GM18951 (cell line): ENCODE measurements around the gene NMNAT1.

Experiments used
- POLR2A ChIP-seq: IDR thresholded peaks from 4 replicates; pipeline ENCODE4 v1.6.1; 2011; ENCODE audit warnings: mild to moderate bottlenecking; ENCODE audit not compliant: insufficient read length, insufficient read depth; ENCODE audit errors: extremely low read depth
- in situ Hi-C: fragments of 300-500 bp; cut with MboI; formaldehyde crosslinking; loops from one replicate; pipeline ENCODE4 v1.12.0; 2022; ENCODE audit warnings: low sequenced_read_pairs, mixed read lengths, inconsistent platforms; ENCODE audit not compliant: unreplicated experiment

The NMNAT1 gene

DNA sequence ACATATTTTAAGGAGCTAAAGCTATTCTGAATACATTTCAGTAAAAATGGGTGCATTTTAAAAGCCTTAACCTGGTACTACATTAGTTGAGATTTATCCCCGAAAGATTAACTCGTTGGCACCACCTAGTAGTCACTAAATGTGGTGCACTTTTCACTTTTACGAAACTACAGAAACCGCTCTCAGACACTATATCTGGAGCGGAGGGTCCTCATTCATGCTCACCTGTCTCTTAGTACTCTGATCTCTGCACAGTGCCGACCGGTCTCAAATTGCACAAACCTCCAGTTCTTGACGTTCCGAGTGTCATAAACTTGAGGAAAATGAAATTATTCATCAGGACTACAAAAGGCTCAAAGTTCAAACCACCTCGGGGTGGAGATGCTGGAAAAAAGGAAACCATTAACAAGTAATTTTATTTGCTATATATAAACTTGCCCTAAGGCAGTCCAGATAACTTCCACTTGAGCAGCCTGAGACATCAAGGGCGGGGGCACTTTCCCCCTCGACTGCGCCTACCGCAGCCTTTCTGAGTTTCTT lies 806 bp upstream of the NMNAT1 start:
- no peak for TF ChIP-seq POLR2A
- in situ Hi-C loops, result loop anchor here (10.0 kb wide), 1 partner anchor 58 kb away; no protein-coding TSS in a partner anchor

DNA sequence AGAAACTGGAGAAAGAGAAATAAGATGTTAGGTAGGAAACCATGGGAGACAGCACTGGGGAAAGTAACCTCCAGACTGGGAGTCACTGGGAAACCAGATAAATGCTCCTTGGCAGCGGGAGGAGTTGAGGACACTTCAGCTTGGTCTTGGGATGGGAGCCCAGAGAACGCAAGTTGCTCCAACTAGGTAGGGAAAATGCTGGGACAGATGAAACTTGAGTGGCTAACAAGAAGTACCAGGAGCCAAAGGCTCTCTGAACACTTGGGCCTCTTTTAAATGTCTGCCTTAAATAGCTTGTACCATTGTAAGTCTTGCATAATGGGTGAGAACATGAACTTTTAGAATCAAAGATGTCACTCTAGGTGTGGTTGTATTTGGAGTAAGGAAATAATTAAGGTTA lies 3.0 kb downstream of the NMNAT1 start:
- no peak for TF ChIP-seq POLR2A
- in situ Hi-C loops, result loop anchor here (10.0 kb wide), 1 partner anchor 62 kb away; no protein-coding TSS in a partner anchor

DNA sequence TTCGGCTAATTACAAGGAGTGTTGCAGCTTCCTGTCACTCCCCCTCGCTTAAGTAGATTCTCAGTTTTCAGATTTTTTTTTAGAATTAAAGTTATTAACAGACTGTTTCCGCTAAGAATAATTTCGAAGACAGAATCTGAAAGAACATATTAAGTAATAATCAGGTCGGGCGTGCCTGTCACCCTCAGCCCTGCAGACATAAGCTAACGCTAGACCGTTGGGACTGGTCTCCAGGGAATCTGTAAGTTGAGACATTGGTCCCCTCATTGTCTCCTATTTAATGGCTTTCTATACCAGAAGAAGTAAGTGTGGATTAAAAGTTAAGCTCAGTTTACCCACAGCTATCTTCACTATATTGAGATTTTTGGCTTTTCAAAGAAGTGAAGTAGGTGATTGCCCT lies 14.5 kb downstream of the NMNAT1 start:
- in situ Hi-C loops, result no loop called here
- no peak for TF ChIP-seq POLR2A

DNA sequence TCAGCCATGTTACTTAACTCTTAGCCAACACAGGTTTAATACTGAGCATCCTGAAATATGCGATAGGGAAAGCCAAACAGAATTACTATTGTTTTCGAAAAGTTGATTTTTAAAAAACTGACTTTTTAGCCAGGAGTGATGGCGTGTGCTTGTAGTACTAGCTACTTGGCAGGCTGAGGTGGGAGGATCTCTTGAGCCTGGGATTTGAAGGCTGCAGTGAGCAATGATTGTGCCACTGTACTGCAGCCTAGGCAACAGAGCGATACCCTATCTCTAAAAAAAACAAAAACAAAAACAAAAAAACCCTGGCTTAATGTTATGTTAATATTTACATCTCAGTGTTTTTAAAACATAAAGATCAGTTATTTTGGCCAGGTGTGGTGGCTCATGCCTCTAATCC lies 16.7 kb downstream of the NMNAT1 start:
- TF ChIP-seq POLR2A, result no peak
- in situ Hi-C loops, result no loop called here

DNA sequence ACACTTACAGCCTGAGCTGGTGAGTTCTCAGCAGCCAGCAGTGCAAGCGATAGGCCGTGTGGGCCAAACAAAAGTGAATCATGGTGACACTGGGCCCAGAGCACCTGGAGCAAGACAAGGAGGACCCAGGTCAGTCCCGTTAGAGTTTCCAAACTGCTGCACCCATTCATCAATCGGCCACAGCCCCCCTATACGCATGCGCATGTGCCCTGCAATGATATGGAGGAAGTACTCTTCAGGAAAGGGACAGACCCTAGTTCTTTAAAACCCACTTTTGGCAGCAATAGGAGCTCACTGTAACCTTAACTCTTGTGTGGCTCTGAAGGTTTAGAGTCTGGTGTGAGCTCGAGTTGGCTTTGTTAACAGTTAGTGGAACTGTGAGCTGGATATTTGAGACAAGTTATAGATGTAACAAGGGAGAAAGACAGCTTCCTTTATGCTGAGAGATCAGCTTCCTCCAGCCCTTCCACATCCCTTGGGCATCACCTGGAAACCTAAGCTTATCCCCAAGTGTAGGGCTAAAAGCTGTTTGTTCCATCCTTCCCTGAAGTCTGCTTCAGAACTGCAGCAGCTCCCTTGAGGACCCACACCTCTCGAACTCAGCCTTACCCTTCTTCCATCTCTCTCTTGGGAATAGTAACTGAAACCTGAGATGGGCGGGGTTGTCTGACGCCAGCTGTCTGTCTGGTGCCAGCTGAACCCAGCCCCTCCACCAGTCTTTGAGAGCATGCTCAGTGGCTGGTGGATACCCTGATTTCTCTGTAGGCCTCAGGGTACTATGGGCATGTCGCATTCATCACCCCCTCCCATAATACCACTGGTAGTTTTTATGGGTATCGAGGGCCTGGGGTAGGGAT lies 17.7 kb downstream of the NMNAT1 start:
- TF ChIP-seq POLR2A, result peak; percentile 32
- in situ Hi-C loops, result no loop called here

DNA sequence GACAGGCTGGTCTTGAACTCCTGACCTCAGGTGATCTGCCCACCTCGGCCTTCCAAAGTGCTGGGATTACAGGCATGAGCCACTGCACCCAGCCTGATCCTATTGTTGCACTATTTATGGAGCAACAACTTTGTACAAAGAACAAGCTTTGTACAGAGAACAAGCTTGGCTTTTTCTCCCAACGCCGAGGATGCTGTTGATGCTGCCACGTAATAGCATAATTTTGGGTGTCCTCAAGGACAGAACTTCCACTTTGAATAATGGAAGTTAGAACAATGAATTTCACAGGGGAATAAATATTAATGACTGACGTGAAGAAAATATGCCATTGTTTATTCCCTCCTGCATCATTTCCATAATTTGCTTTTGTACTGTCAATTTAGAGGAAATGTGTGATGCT lies 41.0 kb downstream of the NMNAT1 start:
- TF ChIP-seq POLR2A, result no peak
- in situ Hi-C loops, result no loop called here

DNA sequence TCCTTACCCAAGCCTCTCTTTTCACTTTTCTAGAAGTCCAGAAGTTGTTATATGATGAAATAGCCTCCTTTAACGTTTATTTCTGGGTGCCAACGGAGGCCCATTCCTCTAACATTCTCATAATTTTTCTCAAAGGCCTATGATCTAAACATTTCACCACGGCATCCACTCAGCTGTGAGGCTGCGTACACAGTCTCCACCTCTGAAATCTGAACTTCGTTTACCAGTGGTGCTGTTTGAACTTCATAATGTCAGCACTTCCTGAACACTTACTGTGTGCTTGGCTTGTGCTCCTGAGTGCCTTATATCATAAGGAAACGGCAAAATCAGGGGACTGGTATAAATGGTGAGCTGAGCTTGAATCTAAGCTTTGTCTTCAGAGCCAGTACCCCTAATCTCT lies 41.7 kb downstream of the NMNAT1 start:
- in situ Hi-C loops, result no loop called here
- TF ChIP-seq POLR2A, result no peak

DNA sequence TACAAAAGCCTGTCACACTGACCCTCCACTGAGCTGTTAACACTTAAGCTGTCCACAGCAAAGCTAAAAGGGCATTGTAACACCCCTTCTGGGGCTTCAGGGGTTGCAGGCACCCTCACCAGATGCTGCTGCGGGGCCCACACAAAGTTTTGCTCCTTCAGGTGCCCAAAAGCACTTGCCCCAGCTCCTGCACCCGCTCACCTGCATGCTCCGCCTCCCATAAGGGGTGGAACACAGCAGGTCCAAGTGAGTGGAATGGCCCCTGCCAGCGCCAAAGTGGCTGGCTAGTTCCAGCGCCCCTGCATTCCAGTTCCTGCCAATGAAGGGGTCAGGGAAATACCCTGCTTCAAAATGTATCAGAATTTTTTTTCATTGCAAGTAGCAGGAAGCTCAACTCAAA lies 46.5 kb downstream of the NMNAT1 start:
- TF ChIP-seq POLR2A, result no peak
- in situ Hi-C loops, result no loop called here

DNA sequence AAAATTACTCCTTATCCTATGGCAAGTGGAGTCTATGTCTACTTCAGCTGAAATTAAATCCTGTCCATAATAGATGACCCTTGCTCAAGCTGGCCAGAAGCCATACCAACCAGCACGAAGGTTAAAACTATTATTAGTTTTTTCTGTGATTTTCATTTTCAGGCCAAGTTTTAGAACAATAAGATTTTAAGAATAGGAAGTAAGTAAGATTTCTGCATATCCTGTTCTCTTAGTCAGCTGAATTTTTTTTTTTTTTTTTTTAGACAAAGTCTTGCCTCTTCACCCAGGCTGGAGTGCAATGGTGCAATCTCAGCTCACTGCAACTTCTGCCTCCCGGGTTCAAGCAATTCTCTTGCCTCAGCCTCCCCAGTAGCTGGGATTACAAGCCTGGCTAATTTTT lies 47.7 kb downstream of the NMNAT1 start:
- in situ Hi-C loops, result no loop called here
- TF ChIP-seq POLR2A, result no peak

DNA sequence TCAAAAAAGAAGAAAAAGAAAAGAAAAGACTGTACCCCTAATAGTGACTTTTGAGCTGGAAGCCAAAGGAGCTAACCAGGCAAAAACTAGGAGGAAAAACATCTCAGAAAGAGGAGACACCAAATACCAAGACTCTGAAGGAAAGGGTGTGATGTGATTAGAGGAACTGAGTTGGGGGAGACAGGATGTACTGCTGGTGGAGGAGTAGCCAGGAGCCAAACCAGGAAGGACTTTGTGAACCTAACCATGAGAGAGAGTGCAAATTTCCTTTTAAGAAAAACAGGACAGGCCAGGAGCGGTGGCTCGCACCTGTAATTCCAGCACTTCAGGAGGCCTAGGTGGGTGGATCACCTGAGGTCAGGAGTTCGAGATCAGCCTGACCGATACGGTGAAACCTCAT lies 49.6 kb downstream of the NMNAT1 start:
- no peak for TF ChIP-seq POLR2A
- in situ Hi-C loops, result no loop called here

DNA sequence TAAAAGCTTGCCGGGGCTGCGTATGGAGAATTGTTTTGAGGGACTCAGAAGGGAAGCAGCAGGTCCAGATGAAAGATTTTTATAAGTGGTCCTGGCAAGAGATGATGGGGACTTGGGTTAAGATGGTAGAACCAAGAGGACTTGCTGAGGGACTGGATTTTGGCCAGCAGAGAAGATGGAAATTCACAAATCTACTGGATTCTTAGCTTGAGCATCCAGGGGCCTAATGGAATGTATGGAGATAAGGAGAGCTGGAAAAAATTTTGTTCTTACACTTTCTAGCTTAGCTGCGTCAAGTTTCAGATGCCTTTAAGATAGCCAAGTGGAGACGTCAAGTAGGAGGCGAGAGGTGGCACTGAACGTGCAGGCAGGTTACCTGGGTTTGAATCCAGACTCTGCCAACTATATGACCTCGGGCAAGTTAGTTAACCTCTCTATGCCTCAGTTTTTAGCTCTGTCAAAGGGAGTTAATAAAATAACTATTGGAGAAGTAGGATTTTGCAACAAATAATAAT lies 50.3 kb downstream of the NMNAT1 start:
- TF ChIP-seq POLR2A, result no peak
- in situ Hi-C loops, result no loop called here

DNA sequence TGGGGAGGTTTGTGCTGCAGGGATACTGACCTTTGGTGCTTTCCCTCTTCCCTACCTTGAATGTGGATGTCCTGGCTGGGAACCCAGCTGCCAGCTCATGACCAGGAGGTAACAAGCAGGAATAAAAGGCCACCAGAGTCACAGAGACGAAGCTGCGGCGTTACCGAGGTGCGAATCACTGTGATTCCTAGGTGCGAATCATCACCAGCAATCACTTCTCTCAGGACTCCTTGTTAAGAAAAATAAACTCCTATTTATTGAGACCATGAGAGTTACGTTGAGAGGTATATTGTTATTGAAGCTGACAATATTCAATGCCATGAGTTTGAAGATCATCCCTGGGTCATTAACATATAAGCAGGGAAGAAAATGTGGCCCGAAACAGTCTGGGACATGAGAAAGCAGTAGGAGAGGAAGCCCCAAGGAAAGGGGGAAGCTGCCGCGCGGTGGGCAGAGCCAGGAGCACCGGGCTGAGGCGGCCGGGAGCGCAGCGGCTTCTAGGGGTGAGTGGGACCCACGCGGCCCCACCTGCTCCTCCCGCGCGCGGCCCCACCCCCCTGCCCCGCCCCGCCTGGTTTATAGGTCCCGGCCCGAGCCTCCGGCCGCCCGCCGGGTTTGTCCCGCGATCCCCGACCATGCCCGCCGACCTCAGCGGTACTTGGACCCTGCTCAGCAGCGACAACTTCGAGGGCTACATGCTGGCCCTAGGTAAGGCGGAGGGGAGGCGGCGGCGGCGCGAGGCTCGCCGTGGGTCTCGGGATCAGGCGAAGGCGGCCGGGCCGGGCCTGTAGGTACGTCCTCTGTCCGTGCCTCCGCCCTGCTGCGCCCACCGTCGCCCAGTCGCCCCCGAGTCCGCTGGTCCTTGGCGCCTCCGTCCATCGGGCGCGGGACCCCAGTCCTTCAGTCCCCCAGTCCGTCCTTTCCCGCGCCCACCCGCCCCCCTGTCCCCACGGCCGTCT lies 53.6 kb downstream of the NMNAT1 start, which contains the start of gene RBP7:
Gene RBP7 (plus strand): TSS at position 605 of the 959 bp plus-strand sequence. CDS start 31 bp downstream, at position 636.
- TF ChIP-seq POLR2A, result no peak
- in situ Hi-C loops, result no loop called here
